GM18502 (cell line): ENCODE measurements around the gene EIF4B.
"Not testable (repeated sequence)": the region's sequence is repeated elsewhere in the genome, so short reads cannot be mapped to it uniquely, and the experiment has no call there.

Source experiments
- ATAC-seq: cut with Tn5 transposase; IDR thresholded peaks from one replicate; pipeline ENCODE4 v1.9.1; 2021; ENCODE audit warnings: mild to moderate bottlenecking; ENCODE audit not compliant: unreplicated experiment, poor library complexity

Gene EIF4B

GRCh38 chr12:53005986-53006809, at the start of gene EIF4B:
EIF4B (plus strand) TSS chr12:53006456; CDS start chr12:53006484, 28 bp downstream.
- ATAC-seq: peak; percentile 93

- ATAC-seq: no peak
These were observed 49.3 kb upstream of the EIF4B start for GRCh38 chr12:52956987-52957386.

GRCh38 chr12:52964556-52965336, 41.5 kb upstream of the EIF4B start:
- no peak for ATAC-seq

GRCh38 chr12:52965337-52965731, 40.9 kb upstream of the EIF4B start:
- ATAC-seq: no peak

- ATAC-seq: no peak
These were observed 37.0 kb upstream of the EIF4B start for GRCh38 chr12:52969166-52969795.

- ATAC-seq: no peak
These were observed 36.3 kb upstream of the EIF4B start for GRCh38 chr12:52969828-52970569.

- ATAC-seq: no peak
These were observed 34.5 kb upstream of the EIF4B start for GRCh38 chr12:52971679-52972329.

- no peak for ATAC-seq
These were observed 31.1 kb upstream of the EIF4B start for GRCh38 chr12:52975204-52975603.

GRCh38 chr12:52975820-52976573, 30.3 kb upstream of the EIF4B start:
- no peak for ATAC-seq

- ATAC-seq: no peak
These were observed 29.6 kb upstream of the EIF4B start for GRCh38 chr12:52976574-52977071.

GRCh38 chr12:52977170-52977569, 29.1 kb upstream of the EIF4B start:
- ATAC-seq: no peak

GRCh38 chr12:52980096-52980649, 26.1 kb upstream of the EIF4B start:
- no peak for ATAC-seq

GRCh38 chr12:52980650-52981423, 25.4 kb upstream of the EIF4B start:
- no peak for ATAC-seq

GRCh38 chr12:52984136-52984535, 22.1 kb upstream of the EIF4B start:
- ATAC-seq: no peak

- ATAC-seq: no peak
These were observed 17.4 kb upstream of the EIF4B start for GRCh38 chr12:52988898-52989297.

- ATAC-seq: no peak
These were observed 16.1 kb upstream of the EIF4B start for GRCh38 chr12:52990206-52990605.

- not testable (repeated sequence) for ATAC-seq
These were observed 14.0 kb upstream of the EIF4B start for GRCh38 chr12:52992240-52992639.
